ENCODE data around the gene AZGP1.
A peak's percentile ranks its signal among the peaks of the same experiment; 100 is the strongest.
"Not testable (repeated sequence)": the region's sequence is repeated elsewhere in the genome, so short reads cannot be mapped to it uniquely, and the experiment has no call there.

AZGP1 gene

GRCh38 chr7:99997545-99998137, 21.8 kb upstream of the AZGP1 start:
- peak; percentile 46 for DNase-seq (ENCODE audit: low read depth in 2 of 2)

- DNase-seq (ENCODE audit: low read depth in 2 of 2), result no peak
These were observed 21.1 kb upstream of the AZGP1 start for GRCh38 chr7:99996755-99997544.

GRCh38 chr7:99994819-99995218, 19.0 kb upstream of the AZGP1 start:
- DNase-seq (ENCODE audit: low read depth in 2 of 2), result no peak

- DNase-seq (ENCODE audit: low read depth in 2 of 2), result no peak
These were observed 16.7 kb upstream of the AZGP1 start for GRCh38 chr7:99992330-99993038.

- not testable (repeated sequence) for DNase-seq (ENCODE audit: low read depth in 2 of 2)
These were observed 15.7 kb upstream of the AZGP1 start for GRCh38 chr7:99991543-99991942.

GRCh38 chr7:99990460-99990852, 14.6 kb upstream of the AZGP1 start:
- DNase-seq (ENCODE audit: low read depth in 2 of 2), result no peak

- no peak for DNase-seq (ENCODE audit: low read depth in 2 of 2)
These were observed 12.0 kb upstream of the AZGP1 start for GRCh38 chr7:99987846-99988245.

GRCh38 chr7:99987306-99987705, 11.5 kb upstream of the AZGP1 start:
- not testable (repeated sequence) for DNase-seq (ENCODE audit: low read depth in 2 of 2)

- DNase-seq (ENCODE audit: low read depth in 2 of 2), result no peak
These were observed 8.8 kb upstream of the AZGP1 start for GRCh38 chr7:99984593-99984992.

- not testable (repeated sequence) for DNase-seq (ENCODE audit: low read depth in 2 of 2)
These were observed 5.2 kb upstream of the AZGP1 start for GRCh38 chr7:99981066-99981465.

GRCh38 chr7:99980448-99980872, 4.6 kb upstream of the AZGP1 start:
- not testable (repeated sequence) for DNase-seq (ENCODE audit: low read depth in 2 of 2)

- DNase-seq (ENCODE audit: low read depth in 2 of 2), result peak; percentile 19 to 22
These were observed 4.0 kb upstream of the AZGP1 start for GRCh38 chr7:99979814-99980225.

- no peak for DNase-seq (ENCODE audit: low read depth in 2 of 2)
These were observed 795 bp upstream of the AZGP1 start for GRCh38 chr7:99976626-99977025.

- DNase-seq (ENCODE audit: low read depth in 2 of 2), result no peak
These were observed 1.1 kb downstream of the AZGP1 start for GRCh38 chr7:99974681-99975080.

- not testable (repeated sequence) for DNase-seq (ENCODE audit: low read depth in 2 of 2)
These were observed 2.0 kb downstream of the AZGP1 start for GRCh38 chr7:99973817-99974216.

- DNase-seq (ENCODE audit: low read depth in 2 of 2), result no peak
These were observed 4.6 kb downstream of the AZGP1 start for GRCh38 chr7:99971242-99971641.

- DNase-seq (ENCODE audit: low read depth in 2 of 2), result not testable (repeated sequence)
These were observed 6.0 kb downstream of the AZGP1 start for GRCh38 chr7:99969813-99970212.

- no peak for DNase-seq (ENCODE audit: low read depth in 2 of 2)
These were observed 6.5 kb downstream of the AZGP1 start for GRCh38 chr7:99969298-99969697.

GRCh38 chr7:99958564-99959227, 17.1 kb downstream of the AZGP1 start:
- DNase-seq (ENCODE audit: low read depth in 2 of 2), result no peak

GRCh38 chr7:99955247-99955646, 20.6 kb downstream of the AZGP1 start:
- no peak for DNase-seq (ENCODE audit: low read depth in 2 of 2)

GRCh38 chr7:99954643-99955042, 21.2 kb downstream of the AZGP1 start:
- DNase-seq (ENCODE audit: low read depth in 2 of 2), result not testable (repeated sequence)

GRCh38 chr7:99953649-99954048, 22.2 kb downstream of the AZGP1 start:
- DNase-seq (ENCODE audit: low read depth in 2 of 2), result no peak

All from stimulated activated CD8-positive, alpha-beta memory T cell treated with anti-CD3 and anti-CD28 coated beads, Interleukin-15, amount 100 ng/mL, for 4 hours (primary cell).